OCI-LY3 (cell line): ENCODE results near the gene HYAL3.

Experiments used
- EZH2phosphoT487 ChIP-seq: fragments of 200-600 bp; shearing (Covaris generic); IDR thresholded peaks from 2 replicates; pipeline ENCODE4 v1.6.1; 2018; ENCODE audit warnings: antibody characterized with exemption, mixed run types, low read depth
- TF ChIP-seq, protein P1 (sequence below): fragments of 200-600, 300-600 bp; sonication (generic); IDR thresholded peaks from 2 replicates; pipeline ENCODE4 v1.5.1; 2014; ENCODE audit warnings: antibody characterized with exemption, low read length, low read depth

GRCh38 chr3:50345586-50346234 is 46.5 kb upstream of the HYAL3 start, which contains the start of gene ZMYND10:
- TF ChIP-seq, protein P1, sequence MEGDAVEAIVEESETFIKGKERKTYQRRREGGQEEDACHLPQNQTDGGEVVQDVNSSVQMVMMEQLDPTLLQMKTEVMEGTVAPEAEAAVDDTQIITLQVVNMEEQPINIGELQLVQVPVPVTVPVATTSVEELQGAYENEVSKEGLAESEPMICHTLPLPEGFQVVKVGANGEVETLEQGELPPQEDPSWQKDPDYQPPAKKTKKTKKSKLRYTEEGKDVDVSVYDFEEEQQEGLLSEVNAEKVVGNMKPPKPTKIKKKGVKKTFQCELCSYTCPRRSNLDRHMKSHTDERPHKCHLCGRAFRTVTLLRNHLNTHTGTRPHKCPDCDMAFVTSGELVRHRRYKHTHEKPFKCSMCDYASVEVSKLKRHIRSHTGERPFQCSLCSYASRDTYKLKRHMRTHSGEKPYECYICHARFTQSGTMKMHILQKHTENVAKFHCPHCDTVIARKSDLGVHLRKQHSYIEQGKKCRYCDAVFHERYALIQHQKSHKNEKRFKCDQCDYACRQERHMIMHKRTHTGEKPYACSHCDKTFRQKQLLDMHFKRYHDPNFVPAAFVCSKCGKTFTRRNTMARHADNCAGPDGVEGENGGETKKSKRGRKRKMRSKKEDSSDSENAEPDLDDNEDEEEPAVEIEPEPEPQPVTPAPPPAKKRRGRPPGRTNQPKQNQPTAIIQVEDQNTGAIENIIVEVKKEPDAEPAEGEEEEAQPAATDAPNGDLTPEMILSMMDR, result no peak
- no peak for TF ChIP-seq EZH2phosphoT487
